ENCODE data around the gene HIVEP3.

Gene HIVEP3

DNA sequence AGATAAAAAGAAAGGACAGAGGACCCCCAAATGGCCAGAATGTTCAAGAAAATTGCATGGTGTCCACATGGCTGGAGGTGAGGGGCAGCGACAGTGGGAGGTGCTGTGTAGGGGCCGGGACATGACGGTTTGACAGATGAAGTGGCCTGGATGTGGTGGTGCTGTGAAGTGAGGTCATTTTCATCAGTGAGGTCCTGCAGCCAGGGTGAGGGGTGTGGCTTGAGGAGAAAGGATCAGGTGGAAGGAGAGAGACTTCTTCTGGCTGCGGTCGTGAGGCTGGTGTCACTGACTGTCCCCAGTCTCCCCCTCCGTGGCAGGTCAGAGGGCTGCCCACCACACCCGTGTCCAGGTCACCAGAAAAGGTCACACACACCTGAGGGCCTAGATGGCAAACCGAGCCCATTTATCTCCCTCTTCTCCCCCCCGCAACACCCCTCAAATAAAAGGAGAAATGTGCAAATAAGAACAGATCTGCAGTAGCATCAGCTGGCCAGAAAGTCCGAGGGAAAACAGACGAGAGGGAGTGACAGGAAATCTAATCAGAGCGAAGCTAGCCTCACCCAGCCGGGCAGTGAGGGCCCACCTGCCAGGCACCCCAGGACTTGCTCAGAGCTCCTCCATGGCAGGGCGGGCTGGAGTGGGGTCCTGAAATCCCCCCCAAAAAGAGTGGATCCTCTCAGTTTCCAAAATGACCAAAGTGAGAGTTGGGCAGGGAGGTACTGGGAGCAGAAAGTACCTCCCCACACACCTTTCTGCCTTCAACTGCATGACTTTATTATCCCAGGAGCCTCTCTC, 285.7 kb downstream of the HIVEP3 start:
- TF ChIP-seq POLR2AphosphoS5 (IDR thresholded peaks at IDR 0.05; ENCODE audit: low read depth): no peak
- TF ChIP-seq SPI1 (IDR thresholded peaks at IDR 0.05; ENCODE audit: borderline replicate concordance, low read depth): no peak
- TF ChIP-seq, protein P1, sequence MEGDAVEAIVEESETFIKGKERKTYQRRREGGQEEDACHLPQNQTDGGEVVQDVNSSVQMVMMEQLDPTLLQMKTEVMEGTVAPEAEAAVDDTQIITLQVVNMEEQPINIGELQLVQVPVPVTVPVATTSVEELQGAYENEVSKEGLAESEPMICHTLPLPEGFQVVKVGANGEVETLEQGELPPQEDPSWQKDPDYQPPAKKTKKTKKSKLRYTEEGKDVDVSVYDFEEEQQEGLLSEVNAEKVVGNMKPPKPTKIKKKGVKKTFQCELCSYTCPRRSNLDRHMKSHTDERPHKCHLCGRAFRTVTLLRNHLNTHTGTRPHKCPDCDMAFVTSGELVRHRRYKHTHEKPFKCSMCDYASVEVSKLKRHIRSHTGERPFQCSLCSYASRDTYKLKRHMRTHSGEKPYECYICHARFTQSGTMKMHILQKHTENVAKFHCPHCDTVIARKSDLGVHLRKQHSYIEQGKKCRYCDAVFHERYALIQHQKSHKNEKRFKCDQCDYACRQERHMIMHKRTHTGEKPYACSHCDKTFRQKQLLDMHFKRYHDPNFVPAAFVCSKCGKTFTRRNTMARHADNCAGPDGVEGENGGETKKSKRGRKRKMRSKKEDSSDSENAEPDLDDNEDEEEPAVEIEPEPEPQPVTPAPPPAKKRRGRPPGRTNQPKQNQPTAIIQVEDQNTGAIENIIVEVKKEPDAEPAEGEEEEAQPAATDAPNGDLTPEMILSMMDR (IDR thresholded peaks at IDR 0.05; ENCODE audit: insufficient read depth, low read length): no peak
- TF ChIP-seq, protein P2, sequence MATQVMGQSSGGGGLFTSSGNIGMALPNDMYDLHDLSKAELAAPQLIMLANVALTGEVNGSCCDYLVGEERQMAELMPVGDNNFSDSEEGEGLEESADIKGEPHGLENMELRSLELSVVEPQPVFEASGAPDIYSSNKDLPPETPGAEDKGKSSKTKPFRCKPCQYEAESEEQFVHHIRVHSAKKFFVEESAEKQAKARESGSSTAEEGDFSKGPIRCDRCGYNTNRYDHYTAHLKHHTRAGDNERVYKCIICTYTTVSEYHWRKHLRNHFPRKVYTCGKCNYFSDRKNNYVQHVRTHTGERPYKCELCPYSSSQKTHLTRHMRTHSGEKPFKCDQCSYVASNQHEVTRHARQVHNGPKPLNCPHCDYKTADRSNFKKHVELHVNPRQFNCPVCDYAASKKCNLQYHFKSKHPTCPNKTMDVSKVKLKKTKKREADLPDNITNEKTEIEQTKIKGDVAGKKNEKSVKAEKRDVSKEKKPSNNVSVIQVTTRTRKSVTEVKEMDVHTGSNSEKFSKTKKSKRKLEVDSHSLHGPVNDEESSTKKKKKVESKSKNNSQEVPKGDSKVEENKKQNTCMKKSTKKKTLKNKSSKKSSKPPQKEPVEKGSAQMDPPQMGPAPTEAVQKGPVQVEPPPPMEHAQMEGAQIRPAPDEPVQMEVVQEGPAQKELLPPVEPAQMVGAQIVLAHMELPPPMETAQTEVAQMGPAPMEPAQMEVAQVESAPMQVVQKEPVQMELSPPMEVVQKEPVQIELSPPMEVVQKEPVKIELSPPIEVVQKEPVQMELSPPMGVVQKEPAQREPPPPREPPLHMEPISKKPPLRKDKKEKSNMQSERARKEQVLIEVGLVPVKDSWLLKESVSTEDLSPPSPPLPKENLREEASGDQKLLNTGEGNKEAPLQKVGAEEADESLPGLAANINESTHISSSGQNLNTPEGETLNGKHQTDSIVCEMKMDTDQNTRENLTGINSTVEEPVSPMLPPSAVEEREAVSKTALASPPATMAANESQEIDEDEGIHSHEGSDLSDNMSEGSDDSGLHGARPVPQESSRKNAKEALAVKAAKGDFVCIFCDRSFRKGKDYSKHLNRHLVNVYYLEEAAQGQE (IDR thresholded peaks at IDR 0.05; ENCODE audit: insufficient replicate concordance, low read depth): no peak
- no peak for TF ChIP-seq GABPA (IDR thresholded peaks at IDR 0.05; ENCODE audit: low read depth)
- DNase-seq (ENCODE audit: low read depth in 1 of 2, low spot score in 1 of 2): no peak
- Histone ChIP-seq H3K27me3 (ENCODE audit: insufficient read depth, poor library complexity, severe bottlenecking) (no peaks in the 10 kb centered on the region), H3K27ac (replicated peaks) (no peak overlapping the region), H3K4me3 (replicated peaks; ENCODE audit: insufficient read depth, low read length) (no peak overlapping the region)

DNA sequence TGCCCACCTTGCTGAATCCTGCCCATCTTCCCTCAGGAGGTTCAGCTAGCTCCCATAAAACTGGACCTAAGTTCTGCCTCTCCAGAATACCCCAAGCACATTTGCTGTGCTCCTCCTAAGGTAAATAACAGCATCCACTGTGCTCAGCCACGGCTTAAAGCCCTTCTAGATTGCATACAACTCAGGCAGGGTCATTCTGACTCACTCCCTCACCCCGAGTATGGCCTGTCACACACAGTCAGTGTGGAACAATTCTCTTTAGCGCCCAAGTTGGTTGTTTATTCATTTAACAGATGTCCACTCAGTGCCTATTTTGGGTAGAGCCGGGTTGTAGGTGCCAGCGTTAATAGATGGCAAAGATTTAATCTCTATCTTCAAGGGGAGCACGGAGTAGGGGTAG, 286.8 kb downstream of the HIVEP3 start:
- Histone ChIP-seq H3K27ac (replicated peaks) (no peak overlapping the region), H3K4me3 (replicated peaks; ENCODE audit: insufficient read depth, low read length) (no peak overlapping the region), H3K27me3 (ENCODE audit: insufficient read depth, poor library complexity, severe bottlenecking) (no peaks in the 10 kb centered on the region)
- TF ChIP-seq, protein P1 (IDR thresholded peaks at IDR 0.05; ENCODE audit: insufficient read depth, low read length): no peak
- TF ChIP-seq SPI1 (IDR thresholded peaks at IDR 0.05; ENCODE audit: borderline replicate concordance, low read depth): no peak
- no peak for TF ChIP-seq POLR2AphosphoS5 (IDR thresholded peaks at IDR 0.05; ENCODE audit: low read depth)
- TF ChIP-seq, protein P2 (IDR thresholded peaks at IDR 0.05; ENCODE audit: insufficient replicate concordance, low read depth): no peak
- no peak for TF ChIP-seq GABPA (IDR thresholded peaks at IDR 0.05; ENCODE audit: low read depth)
- DNase-seq (ENCODE audit: low read depth in 1 of 2, low spot score in 1 of 2): no peak

DNA sequence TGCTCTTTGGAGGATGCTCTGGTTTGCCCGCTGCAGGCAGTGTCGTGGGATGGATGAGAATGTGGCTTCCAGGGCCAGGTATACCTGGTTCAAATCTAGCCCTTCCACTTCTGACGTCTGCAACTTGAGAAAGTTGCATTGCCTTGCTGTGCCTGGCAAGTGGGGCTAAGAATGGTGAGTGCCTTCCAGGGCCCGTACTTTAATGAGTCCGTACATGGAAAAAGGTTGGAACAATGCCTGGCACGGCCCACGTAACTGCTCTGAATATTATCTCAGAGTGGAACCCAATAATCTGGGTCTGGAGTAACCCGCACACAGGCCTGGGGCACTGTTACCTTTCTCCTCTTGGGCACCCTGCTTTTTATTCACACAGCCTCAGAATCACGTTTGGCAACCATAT, 287.6 kb downstream of the HIVEP3 start:
- no peaks in the 10 kb centered on the region for H3K27me3 ChIP-seq (ENCODE audit: insufficient read depth, poor library complexity, severe bottlenecking)
- no peak overlapping the region for H3K27ac ChIP-seq (replicated peaks)
- no peak for DNase-seq (ENCODE audit: low read depth in 1 of 2, low spot score in 1 of 2)
- no peak overlapping the region for H3K4me3 ChIP-seq (replicated peaks; ENCODE audit: insufficient read depth, low read length)
- TF ChIP-seq POLR2AphosphoS5 (IDR thresholded peaks at IDR 0.05; ENCODE audit: low read depth): no peak
- no peak for TF ChIP-seq GABPA (IDR thresholded peaks at IDR 0.05; ENCODE audit: low read depth)
- no peak for TF ChIP-seq SPI1 (IDR thresholded peaks at IDR 0.05; ENCODE audit: borderline replicate concordance, low read depth)
- TF ChIP-seq, protein P1 (IDR thresholded peaks at IDR 0.05; ENCODE audit: insufficient read depth, low read length): no peak
- TF ChIP-seq, protein P2 (IDR thresholded peaks at IDR 0.05; ENCODE audit: insufficient replicate concordance, low read depth): no peak
